ENCODE results near the gene WDR48. TPM values are rescaled to one million over a fixed set of nuclear protein-coding genes. Genes with fewer than 3 reads are reported as not detected.

WDR48 gene
- total RNA-seq, 1 donor from 2014 or later, result 24.5 TPM

Small RNAs within 50 kb of the gene (microRNA-seq; reads per million reads assigned to microRNA genes)
- gene MIR6822, result not detected

Other genes starting within 250 kb of the WDR48 start
- 0.08 TPM for gene SCN10A, start 235.8 kb upstream of the WDR48 start, total RNA-seq
- gene SCN11A, start 72 bp upstream of the WDR48 start, total RNA-seq, result 0.05 TPM
- 45.9 TPM for gene GORASP1, start 55.6 kb downstream of the WDR48 start, total RNA-seq
- 3.0 TPM for gene TTC21A, start 55.7 kb downstream of the WDR48 start, total RNA-seq
- 11.5 TPM for gene CSRNP1, start 101.6 kb downstream of the WDR48 start, total RNA-seq
- gene XIRP1, start 140.6 kb downstream of the WDR48 start, total RNA-seq, result 1,123 TPM
- 1.3 TPM for gene CX3CR1, start 228.0 kb downstream of the WDR48 start, total RNA-seq